GM12892 (cell line): Measurements from ENCODE around the gene GRK4.
"Not testable (repeated sequence)": the region's sequence is repeated elsewhere in the genome, so short reads cannot be mapped to it uniquely, and the experiment has no call there.

Source experiments
- POLR2A ChIP-seq: IDR thresholded peaks from 2 replicates; pipeline ENCODE4 v1.6.1; 2011; ENCODE audit warnings: low read depth, low read length, control low read depth
- POLR2AphosphoS5 ChIP-seq: IDR thresholded peaks from 2 replicates; pipeline ENCODE4 v1.6.1; 2011; ENCODE audit warnings: low read depth, low read length, control low read depth
- TAF1 ChIP-seq: IDR thresholded peaks from 2 replicates; pipeline ENCODE4 v1.6.1; 2011; ENCODE audit warnings: low read depth, mild to moderate bottlenecking, control low read depth, low read length, borderline replicate concordance

DNA sequence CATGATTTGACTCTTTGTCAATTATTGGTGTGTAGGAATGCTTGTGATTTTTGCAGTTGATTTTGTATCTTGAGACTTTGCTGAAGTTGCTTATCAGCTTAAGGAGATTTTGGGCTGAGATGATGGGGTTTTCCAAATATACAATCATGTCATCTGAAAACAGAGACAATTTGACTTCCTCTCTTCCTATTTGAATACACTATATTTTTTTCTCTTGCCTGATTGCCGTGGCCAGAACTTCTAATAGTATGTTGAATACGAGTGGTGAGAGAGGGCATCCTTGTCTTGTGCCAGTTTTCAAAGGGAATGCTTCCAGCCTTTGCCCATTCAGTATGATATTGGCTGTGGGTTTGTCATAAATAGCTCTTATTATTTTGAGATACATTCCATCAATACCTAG lies 45.1 kb upstream of the GRK4 start:
- not testable (repeated sequence) for TF ChIP-seq POLR2A, POLR2AphosphoS5, TAF1
